HL-60 (cell line): ENCODE results near the gene MYCBPAP.

Experiments used
- DNase-seq, 2 experiments: peaks; one replicate each; pipeline ENCODE4 v3.0.0-alpha.2; 2010 to 2020; ENCODE audit warnings: low read depth in 1 of 2, low spot score in 1 of 2
- H3K27ac ChIP-seq: fragments of 250-450 bp; sonication (Bioruptor Pico); replicated peaks from 2 replicates; pipeline ENCODE4 v1.5.1; 2020; ENCODE audit warnings: mild to moderate bottlenecking, moderate library complexity
- H3K27me3 ChIP-seq: fragments of 250-450 bp; sonication (Bioruptor Pico); 2 replicates; pipeline ENCODE4 v1.5.1; 2021; ENCODE audit warnings: mild to moderate bottlenecking, moderate library complexity; ENCODE audit not compliant: insufficient read depth, poor library complexity, severe bottlenecking
- H3K4me3 ChIP-seq: replicated peaks from 2 replicates; pipeline ENCODE4 v1.5.1; 2011; ENCODE audit warnings: mild to moderate bottlenecking, control low read depth, low read length; ENCODE audit not compliant: insufficient read depth
- GABPA ChIP-seq: IDR thresholded peaks from 2 replicates; pipeline ENCODE4 v1.6.1; 2012; ENCODE audit warnings: low read depth
- POLR2AphosphoS5 ChIP-seq: IDR thresholded peaks from 2 replicates; pipeline ENCODE4 v1.6.1; 2012; ENCODE audit warnings: low read depth
- SPI1 ChIP-seq: IDR thresholded peaks from 2 replicates; pipeline ENCODE4 v1.6.1; 2012; ENCODE audit warnings: low read depth, mild to moderate bottlenecking, borderline replicate concordance
- TF ChIP-seq, protein P1 (sequence below): IDR thresholded peaks from one replicate; pipeline ENCODE4 v1.5.1; 2011; ENCODE audit warnings: low read length, control low read depth, inconsistent platforms; ENCODE audit not compliant: insufficient read depth
- TF ChIP-seq, protein P2 (sequence below): IDR thresholded peaks from 2 replicates; pipeline ENCODE4 v1.6.1; 2012; ENCODE audit warnings: low read depth; ENCODE audit not compliant: insufficient replicate concordance

MYCBPAP gene

DNA sequence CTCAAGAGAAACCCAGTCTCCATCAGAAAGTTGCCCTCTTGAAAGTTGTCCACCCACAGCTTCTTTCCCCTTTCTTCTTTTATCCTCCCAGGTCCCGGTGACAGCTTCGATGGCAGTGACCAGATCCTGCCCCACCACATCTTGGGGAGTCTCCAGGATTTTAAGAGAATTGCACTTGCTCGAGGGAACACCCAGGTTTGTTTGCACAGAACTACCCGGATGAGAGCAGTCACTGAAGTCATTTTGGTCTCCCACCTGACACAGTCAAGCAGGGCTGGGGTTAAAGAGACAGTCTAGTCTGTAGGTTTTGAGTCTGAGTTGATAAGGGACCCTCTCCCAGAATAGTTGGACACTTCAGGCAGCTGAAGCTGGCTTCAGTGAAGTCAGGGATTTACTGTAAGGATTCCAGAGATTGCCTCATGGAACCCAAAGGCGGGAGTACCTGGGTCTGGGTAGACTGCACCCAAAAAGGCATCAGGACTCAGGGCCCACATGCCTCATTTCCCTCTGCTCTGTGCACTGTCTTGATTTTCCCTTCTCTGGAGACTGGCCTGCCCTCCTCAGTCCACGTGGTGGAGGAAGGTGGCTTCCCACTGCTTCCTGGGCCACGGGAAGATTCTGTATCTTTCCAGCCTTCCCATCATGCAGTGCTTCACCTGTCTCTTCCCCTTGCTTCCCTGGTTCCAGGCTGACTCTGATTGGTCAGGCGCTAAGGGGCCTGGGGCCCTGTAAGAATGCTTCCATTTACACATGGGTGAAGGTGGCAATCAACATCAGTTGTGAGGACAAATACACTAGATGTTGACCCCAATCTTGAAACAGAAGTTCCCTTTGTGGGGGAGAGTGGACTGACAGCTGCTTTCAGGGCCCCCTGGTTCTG lies 9.5 kb downstream of the MYCBPAP start:
- no peaks in the 10 kb centered on the region for H3K27me3 ChIP-seq
- no peak overlapping the region for H3K4me3 ChIP-seq
- no peak overlapping the region for H3K27ac ChIP-seq
- no peak for DNase-seq
- TF ChIP-seq, protein P1, sequence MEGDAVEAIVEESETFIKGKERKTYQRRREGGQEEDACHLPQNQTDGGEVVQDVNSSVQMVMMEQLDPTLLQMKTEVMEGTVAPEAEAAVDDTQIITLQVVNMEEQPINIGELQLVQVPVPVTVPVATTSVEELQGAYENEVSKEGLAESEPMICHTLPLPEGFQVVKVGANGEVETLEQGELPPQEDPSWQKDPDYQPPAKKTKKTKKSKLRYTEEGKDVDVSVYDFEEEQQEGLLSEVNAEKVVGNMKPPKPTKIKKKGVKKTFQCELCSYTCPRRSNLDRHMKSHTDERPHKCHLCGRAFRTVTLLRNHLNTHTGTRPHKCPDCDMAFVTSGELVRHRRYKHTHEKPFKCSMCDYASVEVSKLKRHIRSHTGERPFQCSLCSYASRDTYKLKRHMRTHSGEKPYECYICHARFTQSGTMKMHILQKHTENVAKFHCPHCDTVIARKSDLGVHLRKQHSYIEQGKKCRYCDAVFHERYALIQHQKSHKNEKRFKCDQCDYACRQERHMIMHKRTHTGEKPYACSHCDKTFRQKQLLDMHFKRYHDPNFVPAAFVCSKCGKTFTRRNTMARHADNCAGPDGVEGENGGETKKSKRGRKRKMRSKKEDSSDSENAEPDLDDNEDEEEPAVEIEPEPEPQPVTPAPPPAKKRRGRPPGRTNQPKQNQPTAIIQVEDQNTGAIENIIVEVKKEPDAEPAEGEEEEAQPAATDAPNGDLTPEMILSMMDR, result no peak

DNA sequence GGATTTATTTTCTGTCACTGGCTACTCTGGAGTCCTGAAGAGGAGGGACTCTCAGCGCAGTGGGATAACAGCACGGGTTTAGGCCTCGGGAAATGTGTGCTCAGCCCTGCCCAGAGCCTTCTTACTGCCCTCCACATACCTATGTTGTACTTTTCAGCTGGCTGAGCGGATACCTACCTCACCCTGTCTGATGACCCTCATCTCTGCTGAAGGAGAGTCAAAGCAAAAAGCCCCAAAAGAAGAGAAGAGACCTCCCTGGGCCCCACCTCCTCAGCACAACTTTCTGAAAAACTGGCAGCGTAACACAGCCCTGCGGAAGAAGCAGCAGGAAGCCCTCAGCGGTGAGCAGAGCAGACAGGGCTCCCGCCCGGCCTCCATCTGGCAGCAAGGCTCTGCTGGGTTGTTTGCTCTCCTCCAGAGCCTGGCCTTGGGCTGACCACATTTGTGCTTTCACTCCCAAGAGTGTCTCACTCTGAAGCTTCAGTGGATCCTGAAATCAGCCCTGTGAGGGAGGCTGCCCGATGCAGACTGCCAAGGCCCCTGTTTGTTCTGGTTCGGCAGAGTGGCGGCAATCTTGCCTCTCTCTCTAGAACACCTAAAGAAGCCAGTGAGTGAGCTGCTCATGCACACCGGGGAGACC lies 10.3 kb downstream of the MYCBPAP start:
- Histone ChIP-seq H3K27me3 (no peaks in the 10 kb centered on the region), H3K4me3 (no peak overlapping the region), H3K27ac (no peak overlapping the region)
- TF ChIP-seq, protein P2, sequence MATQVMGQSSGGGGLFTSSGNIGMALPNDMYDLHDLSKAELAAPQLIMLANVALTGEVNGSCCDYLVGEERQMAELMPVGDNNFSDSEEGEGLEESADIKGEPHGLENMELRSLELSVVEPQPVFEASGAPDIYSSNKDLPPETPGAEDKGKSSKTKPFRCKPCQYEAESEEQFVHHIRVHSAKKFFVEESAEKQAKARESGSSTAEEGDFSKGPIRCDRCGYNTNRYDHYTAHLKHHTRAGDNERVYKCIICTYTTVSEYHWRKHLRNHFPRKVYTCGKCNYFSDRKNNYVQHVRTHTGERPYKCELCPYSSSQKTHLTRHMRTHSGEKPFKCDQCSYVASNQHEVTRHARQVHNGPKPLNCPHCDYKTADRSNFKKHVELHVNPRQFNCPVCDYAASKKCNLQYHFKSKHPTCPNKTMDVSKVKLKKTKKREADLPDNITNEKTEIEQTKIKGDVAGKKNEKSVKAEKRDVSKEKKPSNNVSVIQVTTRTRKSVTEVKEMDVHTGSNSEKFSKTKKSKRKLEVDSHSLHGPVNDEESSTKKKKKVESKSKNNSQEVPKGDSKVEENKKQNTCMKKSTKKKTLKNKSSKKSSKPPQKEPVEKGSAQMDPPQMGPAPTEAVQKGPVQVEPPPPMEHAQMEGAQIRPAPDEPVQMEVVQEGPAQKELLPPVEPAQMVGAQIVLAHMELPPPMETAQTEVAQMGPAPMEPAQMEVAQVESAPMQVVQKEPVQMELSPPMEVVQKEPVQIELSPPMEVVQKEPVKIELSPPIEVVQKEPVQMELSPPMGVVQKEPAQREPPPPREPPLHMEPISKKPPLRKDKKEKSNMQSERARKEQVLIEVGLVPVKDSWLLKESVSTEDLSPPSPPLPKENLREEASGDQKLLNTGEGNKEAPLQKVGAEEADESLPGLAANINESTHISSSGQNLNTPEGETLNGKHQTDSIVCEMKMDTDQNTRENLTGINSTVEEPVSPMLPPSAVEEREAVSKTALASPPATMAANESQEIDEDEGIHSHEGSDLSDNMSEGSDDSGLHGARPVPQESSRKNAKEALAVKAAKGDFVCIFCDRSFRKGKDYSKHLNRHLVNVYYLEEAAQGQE, result no peak
- TF ChIP-seq SPI1, result no peak
- TF ChIP-seq GABPA, result no peak
- TF ChIP-seq, protein P1, result no peak
- no peak for TF ChIP-seq POLR2AphosphoS5
- DNase-seq, result no peak

DNA sequence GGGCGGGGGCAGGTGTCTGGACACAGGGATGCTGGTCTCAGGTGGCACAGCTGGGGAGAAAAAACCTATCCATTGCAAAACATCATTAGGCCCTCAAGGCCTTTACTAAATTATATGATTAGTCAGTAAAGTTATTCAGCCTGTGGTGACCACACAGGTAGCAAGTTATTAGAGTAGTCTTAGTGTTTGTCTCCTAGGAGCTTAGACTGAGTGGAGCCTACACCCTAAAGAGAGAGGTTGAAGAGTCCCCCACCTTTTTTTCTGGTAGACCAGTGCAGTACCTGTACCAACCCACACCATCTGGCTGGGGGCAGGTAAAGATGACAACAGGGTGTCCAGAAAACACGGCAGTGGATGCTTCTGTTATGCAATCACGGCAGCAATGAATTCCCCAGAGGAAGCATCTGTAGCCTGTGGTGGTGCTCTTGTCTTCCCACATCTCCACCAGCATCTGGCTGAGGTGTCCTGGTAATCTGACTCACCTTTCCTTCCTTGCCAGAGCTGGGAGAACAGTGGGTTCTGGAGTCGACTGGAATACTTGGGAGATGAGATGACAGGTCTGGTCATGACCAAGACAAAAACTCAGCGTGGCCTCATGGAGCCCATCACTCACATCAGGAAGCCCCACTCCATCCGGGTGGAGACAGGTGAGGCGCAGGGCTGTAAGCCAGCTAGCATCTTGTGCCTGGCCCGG lies 11.0 kb downstream of the MYCBPAP start:
- Histone ChIP-seq H3K27me3 (no peaks in the 10 kb centered on the region), H3K27ac (no peak overlapping the region), H3K4me3 (no peak overlapping the region)
- TF ChIP-seq, protein P1, result no peak
- TF ChIP-seq POLR2AphosphoS5 (no peak), GABPA (no peak), SPI1 (no peak)
- TF ChIP-seq, protein P2, result no peak
- DNase-seq, result no peak
